ENCODE data around the gene CHRNB2. TPM values are rescaled to one million over a fixed set of nuclear protein-coding genes. Genes with fewer than 3 reads are reported as not detected.

CHRNB2 gene
- polyA plus RNA-seq, 1 donor from 2014 or later, result 0.04 TPM

- Mint-ChIP-seq H3K27me3 (no peaks in the 10 kb centered on the region), H3K4me1 (peaks cover 49 to 60% (median 51%) of the 10 kb centered on the region in 3 donors), H3K27ac (peak within 1 kb of the TSS; percentile 90 to 100 (median 96)), H3K9me3 (no peaks in the 10 kb centered on the region), H3K36me3 (no peaks in the 10 kb centered on the region), H3K4me3 (peak within 1 kb of the TSS; percentile 91 to 100 (median 98))
Measured at GRCh38 chr1:154607609-154608396, 40.2 kb downstream of the CHRNB2 start, which contains the start of gene ADAR. Gene ADAR, minus strand, starts transcription at chr1:154608186. Its CDS starts 180 bp downstream, at chr1:154608006.

- Mint-ChIP-seq H3K27me3 (no peaks in the 10 kb centered on the region), H3K9me3 (no peaks in the 10 kb centered on the region), H3K36me3 (no peaks in the 10 kb centered on the region), H3K4me1 (peaks cover 48 to 56% (median 49%) of the 10 kb centered on the region in 3 donors), H3K27ac (peak overlapping the region; percentile 90 to 100 (median 96)), H3K4me3 (peak overlapping the region; percentile 91 to 100 (median 98))
Measured at GRCh38 chr1:154608397-154609270, 41.1 kb downstream of the CHRNB2 start.

GRCh38 chr1:154609398-154610380 lies 42.1 kb downstream of the CHRNB2 start:
- no peaks in the 10 kb centered on the region for H3K9me3 Mint-ChIP-seq
- no peaks in the 10 kb centered on the region for H3K27me3 Mint-ChIP-seq
- peak overlapping the region; percentile 91 to 100 (median 98) for H3K4me3 Mint-ChIP-seq
- H3K4me1 Mint-ChIP-seq, result peaks cover 39 to 46% (median 40%) of the 10 kb centered on the region in 3 donors
- H3K27ac Mint-ChIP-seq, result peak overlapping the region; percentile 90 to 100 (median 96)
- H3K36me3 Mint-ChIP-seq, result no peaks in the 10 kb centered on the region

- H3K36me3 Mint-ChIP-seq, result no peaks in the 10 kb centered on the region
- H3K27ac Mint-ChIP-seq, result peak overlapping the region in 1 of 3 donors; percentile 90
- H3K27me3 Mint-ChIP-seq, result no peaks in the 10 kb centered on the region
- H3K4me1 Mint-ChIP-seq, result peaks cover 29 to 36% (median 32%) of the 10 kb centered on the region in 3 donors
- H3K9me3 Mint-ChIP-seq, result no peaks in the 10 kb centered on the region
- peak overlapping the region in 1 of 4 donors; percentile 91 for H3K4me3 Mint-ChIP-seq
Measured at GRCh38 chr1:154611150-154611862, 43.7 kb downstream of the CHRNB2 start.

GRCh38 chr1:154614247-154614646 lies 46.7 kb downstream of the CHRNB2 start:
- Mint-ChIP-seq H3K4me3 (no peak overlapping the region), H3K4me1 (peaks cover 24 to 30% (median 26%) of the 10 kb centered on the region in 3 donors), H3K27me3 (no peaks in the 10 kb centered on the region), H3K36me3 (peaks cover 1% of the 10 kb centered on the region), H3K9me3 (no peaks in the 10 kb centered on the region), H3K27ac (peak overlapping the region in 1 of 3 donors; percentile 47)

GRCh38 chr1:154614901-154615300 lies 47.3 kb downstream of the CHRNB2 start:
- Mint-ChIP-seq H3K4me3 (no peak overlapping the region), H3K4me1 (peaks cover 17 to 29% (median 25%) of the 10 kb centered on the region in 3 donors), H3K9me3 (no peaks in the 10 kb centered on the region), H3K27me3 (no peaks in the 10 kb centered on the region), H3K27ac (peak overlapping the region in 1 of 3 donors; percentile 47), H3K36me3 (peaks cover 1% of the 10 kb centered on the region)

- Mint-ChIP-seq H3K9me3 (no peaks in the 10 kb centered on the region), H3K4me1 (peaks cover 13 to 25% (median 23%) of the 10 kb centered on the region in 3 donors), H3K27me3 (no peaks in the 10 kb centered on the region), H3K36me3 (peaks cover 1% of the 10 kb centered on the region), H3K27ac (no peak overlapping the region), H3K4me3 (no peak overlapping the region)
Measured at GRCh38 chr1:154615411-154615810, 47.8 kb downstream of the CHRNB2 start.

GRCh38 chr1:154616659-154617345 lies 49.2 kb downstream of the CHRNB2 start:
- peaks cover 2 to 15% (median 15%) of the 10 kb centered on the region in 3 donors for H3K4me1 Mint-ChIP-seq
- no peak overlapping the region for H3K4me3 Mint-ChIP-seq
- no peak overlapping the region for H3K27ac Mint-ChIP-seq
- peaks cover 1% of the 10 kb centered on the region for H3K36me3 Mint-ChIP-seq
- no peaks in the 10 kb centered on the region for H3K9me3 Mint-ChIP-seq
- H3K27me3 Mint-ChIP-seq, result no peaks in the 10 kb centered on the region

GRCh38 chr1:154619181-154619948 lies 51.8 kb downstream of the CHRNB2 start:
- Mint-ChIP-seq H3K27me3 (no peaks in the 10 kb centered on the region), H3K4me3 (no peak overlapping the region), H3K4me1 (peaks cover 5 to 22% (median 22%) of the 10 kb centered on the region in 3 donors), H3K36me3 (peaks cover 7% of the 10 kb centered on the region), H3K27ac (peak overlapping the region in 1 of 3 donors; percentile 39), H3K9me3 (no peaks in the 10 kb centered on the region)

GRCh38 chr1:154620751-154621150 lies 53.2 kb downstream of the CHRNB2 start:
- Mint-ChIP-seq H3K27me3 (no peaks in the 10 kb centered on the region), H3K27ac (peak overlapping the region in 1 of 3 donors; percentile 62), H3K4me3 (no peak overlapping the region), H3K36me3 (peaks cover 7% of the 10 kb centered on the region), H3K4me1 (peaks cover 5 to 26% (median 20%) of the 10 kb centered on the region in 3 donors), H3K9me3 (no peaks in the 10 kb centered on the region)

GRCh38 chr1:154621875-154622274 lies 54.3 kb downstream of the CHRNB2 start:
- Mint-ChIP-seq H3K27me3 (no peaks in the 10 kb centered on the region), H3K4me1 (peaks cover 11 to 31% (median 25%) of the 10 kb centered on the region in 3 donors), H3K36me3 (peaks cover 7% of the 10 kb centered on the region), H3K27ac (peak overlapping the region in 2 of 3 donors; percentile 53 to 71), H3K9me3 (no peaks in the 10 kb centered on the region), H3K4me3 (peak overlapping the region in 1 of 4 donors; percentile 22)

- Mint-ChIP-seq H3K4me1 (peaks cover 14 to 33% (median 27%) of the 10 kb centered on the region in 3 donors), H3K27ac (peak overlapping the region in 1 of 3 donors; percentile 6), H3K27me3 (no peaks in the 10 kb centered on the region), H3K4me3 (peak overlapping the region in 1 of 4 donors; percentile 22), H3K36me3 (peaks cover 6% of the 10 kb centered on the region), H3K9me3 (no peaks in the 10 kb centered on the region)
Measured at GRCh38 chr1:154622503-154623039, 55.0 kb downstream of the CHRNB2 start.
